HG02763 (cell line): ENCODE data around the gene GRPEL2.

Source experiments
- ATAC-seq: cut with Tn5 transposase; IDR thresholded peaks from one replicate; pipeline ENCODE4 v1.9.1; 2021; ENCODE audit warnings: mild to moderate bottlenecking, moderate library complexity; ENCODE audit not compliant: unreplicated experiment

Gene GRPEL2

DNA sequence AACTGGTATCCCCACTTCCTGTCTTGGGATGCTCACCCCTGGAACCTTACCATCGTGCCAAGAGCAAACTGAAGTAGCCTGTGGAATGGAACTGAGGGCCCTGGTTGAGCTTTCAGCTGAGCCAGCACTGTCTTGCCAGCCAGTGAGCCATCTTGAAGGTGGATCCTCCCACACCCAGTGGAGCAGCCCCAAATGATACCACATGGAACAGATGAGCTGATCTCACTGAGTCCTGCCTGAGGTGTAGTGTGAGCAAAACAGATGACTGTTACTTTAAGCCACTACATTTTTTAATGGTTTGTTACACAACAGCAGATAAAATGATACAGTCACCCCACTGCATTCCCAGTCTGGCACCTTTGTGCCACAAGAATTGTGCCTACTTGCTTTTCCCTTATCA, 10.4 kb downstream of the GRPEL2 start:
- no peak for ATAC-seq

DNA sequence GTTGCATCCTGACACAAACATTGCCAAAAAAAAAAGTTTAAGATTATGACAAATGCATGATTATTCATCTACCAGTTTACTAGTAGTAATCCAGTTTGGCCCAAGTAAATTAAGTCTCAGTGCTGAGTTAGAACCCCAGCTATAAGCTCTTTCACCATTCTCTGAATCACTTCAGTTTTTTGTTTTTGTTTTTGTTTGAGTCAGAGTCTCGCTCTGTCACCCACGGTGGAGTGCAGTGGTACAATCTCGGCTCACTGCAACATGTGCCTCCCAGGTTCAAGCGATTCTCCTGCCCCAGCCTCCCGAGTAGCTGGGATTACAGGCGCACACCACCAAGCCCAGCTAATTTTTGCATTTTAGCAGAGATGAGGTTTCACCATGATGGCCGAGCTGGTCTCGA, 11.1 kb downstream of the GRPEL2 start:
- no peak for ATAC-seq

DNA sequence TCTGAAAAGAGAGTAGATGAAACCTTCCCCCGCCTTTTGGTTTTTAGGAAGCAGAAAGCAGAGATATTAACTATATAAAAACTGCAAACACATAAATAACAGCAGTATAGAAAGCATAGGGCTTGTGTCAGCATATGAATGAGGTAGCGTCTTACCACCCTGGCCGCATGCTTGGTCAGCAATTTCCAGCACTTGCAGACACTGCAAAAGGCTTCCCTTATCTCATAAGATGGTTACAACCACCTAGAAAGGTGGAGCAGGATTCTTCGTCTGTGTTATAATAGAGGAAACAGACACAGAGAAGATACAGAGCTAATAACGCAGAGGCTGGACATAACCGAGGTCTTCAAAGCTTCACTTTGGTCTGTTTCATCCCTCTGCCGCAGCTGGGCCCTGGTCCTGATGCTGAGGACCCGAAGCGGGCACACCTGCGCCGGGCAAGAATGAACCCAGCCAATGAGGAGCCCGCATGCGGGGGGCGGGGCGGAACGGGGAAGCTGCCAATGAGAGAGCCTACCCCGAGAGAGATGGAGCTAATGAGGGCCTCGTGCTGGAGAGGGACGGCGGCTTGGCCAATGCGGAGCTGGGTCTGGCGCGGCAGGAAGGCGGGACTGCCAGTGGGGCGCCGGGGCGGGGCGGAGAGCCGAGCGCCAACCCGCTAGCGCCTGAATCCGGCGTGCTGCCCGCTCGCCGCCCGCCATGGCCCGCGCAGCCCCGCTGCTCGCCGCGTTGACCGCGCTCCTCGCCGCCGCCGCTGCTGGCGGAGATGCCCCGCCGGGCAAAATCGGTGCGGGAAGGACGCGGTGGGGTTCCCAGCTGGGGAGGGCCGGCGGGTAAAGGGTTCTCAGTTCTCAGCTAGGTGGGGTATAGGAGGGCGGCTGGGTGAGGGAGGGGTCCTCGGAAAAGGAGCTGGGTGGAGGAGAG, 12.3 kb downstream of the GRPEL2 start, which contains the start of gene PCYOX1L:
Gene PCYOX1L, plus strand, starts transcription at position 677 of the 924 bp plus-strand sequence. Its CDS starts 23 bp downstream, at position 700.
- ATAC-seq, result peak; percentile 99

DNA sequence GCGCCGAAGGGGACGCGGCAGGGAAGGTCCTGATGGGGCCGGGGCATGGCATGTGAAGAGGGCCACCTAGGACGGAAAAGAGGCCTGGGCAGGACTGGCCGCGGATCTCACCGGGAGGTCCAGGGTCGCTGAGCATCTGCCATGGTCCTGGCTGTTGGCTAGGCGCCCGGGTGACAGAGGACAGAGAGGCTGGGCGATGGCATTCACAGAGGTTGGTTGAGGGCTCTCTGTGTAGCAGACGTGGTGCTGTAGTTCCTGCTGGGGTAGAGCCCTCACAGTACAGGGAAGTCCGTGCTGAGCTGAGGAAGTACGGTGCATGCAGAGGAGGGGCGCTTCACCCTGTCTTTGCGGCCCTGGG, 13.0 kb downstream of the GRPEL2 start:
- peak; percentile 4 for ATAC-seq

DNA sequence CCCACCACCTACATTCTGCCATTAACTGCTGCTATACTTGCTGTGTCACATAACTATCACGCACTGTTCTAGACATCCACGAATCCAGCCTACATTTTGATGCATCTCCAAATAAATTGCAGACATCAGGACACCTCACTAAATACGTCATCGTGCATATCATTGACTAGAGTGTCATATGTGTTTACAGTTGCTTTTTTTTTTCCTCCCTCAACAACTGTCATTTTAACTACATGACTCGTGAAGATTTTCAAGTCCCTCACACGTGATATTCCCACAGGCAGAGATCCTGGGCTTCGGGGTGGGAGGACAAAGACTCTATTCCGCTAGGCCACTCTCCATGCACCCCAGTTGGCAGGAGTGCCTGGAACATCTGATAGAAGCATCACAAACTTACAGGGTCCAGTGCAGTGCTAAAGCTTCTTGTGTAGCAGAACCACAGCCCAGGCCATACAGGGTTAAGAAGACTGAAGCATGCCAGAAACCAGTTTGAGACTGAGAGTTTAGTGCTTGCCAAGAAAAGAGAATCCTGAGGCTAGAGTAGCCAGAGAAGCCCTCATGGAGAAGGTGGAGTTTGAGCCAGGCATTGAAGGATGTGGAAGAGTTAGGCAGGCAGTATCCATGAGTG, 13.7 kb downstream of the GRPEL2 start:
- ATAC-seq, result no peak

DNA sequence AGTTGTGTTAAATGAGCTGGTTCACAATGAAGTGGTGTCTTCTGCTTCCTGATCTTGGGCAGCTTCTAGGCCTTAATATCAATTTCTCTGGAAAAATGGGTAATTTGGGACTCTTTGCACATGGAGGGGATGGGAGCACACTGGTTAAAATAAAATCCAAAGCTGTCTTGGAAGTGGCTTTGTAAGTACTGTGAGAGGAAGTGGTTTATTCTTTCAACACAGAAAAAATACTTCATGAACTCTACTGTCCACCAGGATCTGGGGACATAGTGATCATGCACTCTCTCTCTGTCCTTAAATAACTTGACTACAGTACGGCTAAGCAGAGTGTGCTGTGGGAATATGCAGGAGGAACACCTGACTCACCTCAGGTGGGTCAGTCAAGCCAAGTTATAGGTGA, 15.0 kb downstream of the GRPEL2 start:
- ATAC-seq, result no peak

DNA sequence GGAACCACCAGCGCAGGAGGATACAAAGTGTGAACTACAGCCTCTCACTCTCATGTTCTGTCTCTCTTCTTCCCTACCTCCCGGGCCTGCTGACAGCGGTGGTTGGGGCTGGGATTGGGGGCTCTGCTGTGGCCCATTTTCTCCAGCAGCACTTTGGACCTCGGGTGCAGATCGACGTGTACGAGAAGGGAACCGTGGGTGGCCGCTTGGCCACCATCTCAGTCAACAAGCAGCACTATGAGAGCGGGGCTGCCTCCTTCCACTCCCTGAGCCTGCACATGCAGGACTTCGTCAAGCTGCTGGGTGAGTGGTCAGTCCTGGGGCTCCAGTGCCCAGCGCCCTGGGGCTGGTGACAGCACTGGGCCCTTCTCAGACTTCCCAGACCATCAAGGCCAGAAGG, 17.2 kb downstream of the GRPEL2 start:
- ATAC-seq, result no peak

DNA sequence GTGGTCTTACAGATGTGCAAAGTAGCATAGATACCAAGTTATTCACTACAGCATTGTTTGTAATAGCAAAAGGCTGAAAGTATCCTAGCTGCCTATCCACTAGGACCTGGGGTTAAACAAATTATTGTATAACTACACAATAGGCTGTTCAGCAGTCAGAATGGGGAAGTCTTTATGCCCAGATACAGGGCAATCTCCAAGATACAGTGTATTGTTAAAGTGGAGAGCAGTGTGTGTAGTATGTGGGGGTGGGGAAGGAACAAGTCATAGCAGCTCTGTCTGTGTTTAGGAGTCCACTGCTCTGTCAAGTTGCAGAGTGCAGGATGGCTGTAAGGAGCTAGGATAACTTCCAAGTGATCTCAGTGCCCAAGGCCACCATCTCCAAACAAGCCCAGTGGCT, 18.1 kb downstream of the GRPEL2 start:
- ATAC-seq, result no peak

DNA sequence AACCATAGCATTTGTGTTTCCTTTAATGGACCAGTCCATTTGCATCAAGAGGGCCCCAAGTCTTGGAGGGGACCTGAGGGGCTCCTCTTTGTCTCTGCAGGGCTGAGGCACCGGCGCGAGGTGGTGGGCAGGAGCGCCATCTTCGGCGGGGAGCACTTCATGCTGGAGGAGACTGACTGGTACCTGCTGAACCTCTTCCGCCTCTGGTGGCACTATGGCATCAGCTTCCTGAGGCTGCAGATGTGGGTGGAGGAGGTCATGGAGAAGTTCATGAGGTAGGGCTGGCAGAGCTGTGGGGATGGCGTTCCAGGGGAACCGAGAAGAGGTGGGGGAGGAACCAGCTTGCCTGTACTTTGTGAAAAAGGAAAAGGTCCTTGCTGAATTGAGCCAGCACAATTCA, 18.6 kb downstream of the GRPEL2 start:
- no peak for ATAC-seq

DNA sequence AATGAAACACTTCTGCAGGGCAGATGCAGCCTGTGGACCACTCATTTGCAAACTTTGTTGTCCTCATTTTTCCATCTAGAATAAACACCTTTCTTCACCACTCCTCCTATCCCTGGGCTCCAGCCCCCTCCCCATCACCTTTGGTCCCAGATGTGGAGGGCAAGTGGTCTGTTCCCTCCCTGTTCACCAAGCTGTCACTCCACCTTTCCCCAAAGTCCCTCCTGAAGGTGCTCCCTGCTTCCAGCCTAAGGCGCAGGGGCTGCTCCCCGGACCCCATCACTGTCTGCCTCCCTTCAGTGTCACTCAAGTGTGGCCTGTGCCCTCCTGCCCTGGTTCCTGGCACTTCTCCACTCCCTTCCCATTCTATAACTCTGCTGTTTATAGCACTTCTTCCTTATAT, 19.4 kb downstream of the GRPEL2 start:
- ATAC-seq, result no peak

DNA sequence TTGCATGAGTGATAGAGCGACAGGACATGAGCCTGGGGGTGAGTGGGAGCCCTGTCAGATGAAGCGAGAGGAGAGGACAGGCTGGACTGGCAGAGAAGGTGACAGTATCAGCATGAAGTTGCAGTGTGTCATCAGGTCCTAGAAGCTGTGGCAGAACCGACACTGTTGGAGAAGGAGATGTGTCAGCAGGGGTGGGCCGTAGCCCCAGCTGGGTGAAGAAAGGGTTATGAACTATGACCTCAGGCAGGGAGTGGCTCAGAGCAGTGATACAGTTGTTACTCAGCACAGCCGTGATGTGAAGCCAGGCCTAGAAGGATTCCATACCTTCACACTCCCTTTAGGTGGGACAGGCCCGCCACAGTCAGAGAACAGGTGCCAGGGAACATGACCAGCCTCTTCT, 20.1 kb downstream of the GRPEL2 start:
- ATAC-seq, result no peak

DNA sequence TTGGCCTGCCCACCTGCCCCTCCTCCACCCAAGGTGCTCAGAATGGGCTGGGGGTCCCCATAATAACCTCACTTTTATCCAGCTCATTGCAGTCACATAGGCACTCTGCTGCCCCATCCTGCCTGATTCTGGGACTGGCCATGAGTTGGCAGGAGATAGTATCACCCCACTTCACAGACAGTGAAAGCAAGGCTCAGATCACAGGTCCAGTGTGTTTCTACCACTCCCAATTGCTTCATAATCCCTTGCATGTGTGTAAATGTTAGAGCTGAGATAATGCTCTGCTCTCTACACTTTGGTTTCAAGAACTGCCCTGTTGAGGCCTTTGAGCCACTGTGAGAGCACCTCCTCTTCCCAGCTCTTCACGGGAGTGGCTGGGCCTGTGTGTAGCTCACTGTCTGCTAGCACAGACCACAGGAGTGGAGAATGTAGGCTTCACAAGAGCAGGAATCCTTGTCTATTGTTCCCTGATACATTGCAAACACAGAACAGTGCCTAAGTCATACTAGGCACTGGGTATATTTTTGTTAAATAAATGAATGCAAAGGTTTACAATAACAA, 20.9 kb downstream of the GRPEL2 start:
- ATAC-seq, result no peak

DNA sequence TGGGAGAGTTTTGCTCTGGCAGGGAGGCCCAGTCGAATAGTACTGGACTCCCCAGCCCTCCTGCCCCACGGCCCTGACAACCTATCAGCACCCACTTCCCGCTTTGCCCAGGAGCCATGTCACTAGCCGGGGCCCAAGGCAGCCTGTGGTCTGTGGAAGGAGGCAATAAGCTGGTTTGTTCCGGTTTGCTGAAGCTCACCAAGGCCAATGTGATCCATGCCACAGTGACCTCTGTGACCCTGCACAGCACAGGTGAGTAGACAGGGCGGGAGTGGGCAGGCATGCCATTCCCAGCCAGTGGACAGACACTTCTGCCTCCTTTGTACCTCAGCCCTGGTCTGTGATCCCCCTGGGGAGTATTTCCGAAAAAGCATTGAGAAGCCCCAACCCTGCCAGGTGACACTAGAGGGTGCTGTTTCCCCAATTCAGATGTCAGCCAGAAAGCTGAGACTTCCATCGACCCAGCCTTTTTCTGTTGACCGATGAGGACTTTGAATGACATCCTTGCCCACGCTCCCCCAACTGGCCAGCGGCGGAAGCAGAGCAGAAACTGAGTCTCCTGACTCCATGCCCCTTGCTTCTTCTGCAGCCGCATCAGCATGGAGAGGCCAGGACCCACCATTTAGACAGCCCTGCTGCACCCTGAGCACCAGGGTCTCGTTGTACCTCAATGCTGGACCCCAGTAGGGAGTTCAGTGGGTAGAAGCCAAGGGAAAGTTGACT, 22.1 kb downstream of the GRPEL2 start:
- peak; percentile 61 for ATAC-seq

DNA sequence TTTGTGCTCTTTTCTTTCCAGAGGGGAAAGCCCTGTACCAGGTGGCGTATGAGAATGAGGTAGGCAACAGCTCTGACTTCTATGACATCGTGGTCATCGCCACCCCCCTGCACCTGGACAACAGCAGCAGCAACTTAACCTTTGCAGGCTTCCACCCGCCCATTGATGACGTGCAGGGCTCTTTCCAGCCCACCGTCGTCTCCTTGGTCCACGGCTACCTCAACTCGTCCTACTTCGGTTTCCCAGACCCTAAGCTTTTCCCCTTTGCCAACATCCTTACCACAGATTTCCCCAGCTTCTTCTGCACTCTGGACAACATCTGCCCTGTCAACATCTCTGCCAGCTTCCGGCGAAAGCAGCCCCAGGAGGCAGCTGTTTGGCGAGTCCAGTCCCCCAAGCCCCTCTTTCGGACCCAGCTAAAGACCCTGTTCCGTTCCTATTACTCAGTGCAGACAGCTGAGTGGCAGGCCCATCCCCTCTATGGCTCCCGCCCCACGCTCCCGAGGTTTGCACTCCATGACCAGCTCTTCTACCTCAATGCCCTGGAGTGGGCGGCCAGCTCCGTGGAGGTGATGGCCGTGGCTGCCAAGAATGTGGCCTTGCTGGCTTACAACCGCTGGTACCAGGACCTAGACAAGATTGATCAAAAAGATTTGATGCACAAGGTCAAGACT, 22.8 kb downstream of the GRPEL2 start:
- no peak for ATAC-seq

DNA sequence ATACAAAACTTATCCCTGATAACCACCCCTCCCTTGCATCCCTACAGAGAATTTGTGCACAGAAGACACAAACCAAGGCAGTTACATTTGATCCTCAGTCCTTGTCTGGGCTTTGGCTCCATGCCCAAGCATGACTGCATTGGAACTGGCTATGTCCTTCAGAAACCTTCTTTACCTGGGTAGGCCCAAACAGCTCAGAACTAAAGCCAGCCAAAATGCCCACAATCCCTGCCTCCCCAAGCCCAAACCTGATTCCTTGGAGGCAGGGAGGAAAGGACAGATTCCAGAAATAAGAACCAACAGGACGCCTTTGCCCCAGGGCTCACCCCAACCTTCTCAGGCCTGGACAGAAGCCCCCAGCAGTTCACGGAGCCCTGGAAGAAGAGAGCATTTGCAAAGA, 25.6 kb downstream of the GRPEL2 start:
- no peak for ATAC-seq

DNA sequence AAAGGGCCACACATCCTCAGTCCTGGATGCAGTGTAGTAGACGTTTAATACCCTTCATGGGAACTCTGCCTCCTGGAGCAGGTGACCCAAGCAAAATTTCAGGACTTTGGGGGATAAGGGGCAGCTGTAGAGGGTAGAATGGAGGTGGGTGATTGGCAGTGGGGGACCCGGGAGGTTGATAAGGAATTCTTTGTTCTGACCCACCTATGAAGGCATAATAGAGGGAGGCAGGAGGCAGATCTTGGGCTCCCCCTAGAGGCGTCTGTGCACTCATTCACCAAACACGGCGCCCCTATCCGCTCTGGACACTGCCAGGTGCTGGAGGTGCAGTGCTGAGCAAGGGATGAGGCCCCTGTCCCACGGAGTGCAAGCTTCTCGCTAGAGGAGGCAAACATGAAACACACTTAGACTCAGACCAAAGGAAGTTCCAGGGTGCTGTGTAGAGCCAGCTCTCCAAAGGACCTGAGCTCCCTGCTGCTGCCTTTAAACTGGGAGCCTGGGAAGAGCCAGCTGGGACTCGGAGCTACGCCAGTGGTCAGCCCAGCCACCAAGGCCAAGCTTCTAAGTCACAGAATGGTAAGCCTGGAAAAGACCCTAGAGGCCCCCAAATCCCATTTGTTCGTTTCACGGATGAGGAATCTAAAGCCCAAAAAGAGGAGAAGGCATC, 26.1 kb downstream of the GRPEL2 start:
- peak; percentile 69 for ATAC-seq

DNA sequence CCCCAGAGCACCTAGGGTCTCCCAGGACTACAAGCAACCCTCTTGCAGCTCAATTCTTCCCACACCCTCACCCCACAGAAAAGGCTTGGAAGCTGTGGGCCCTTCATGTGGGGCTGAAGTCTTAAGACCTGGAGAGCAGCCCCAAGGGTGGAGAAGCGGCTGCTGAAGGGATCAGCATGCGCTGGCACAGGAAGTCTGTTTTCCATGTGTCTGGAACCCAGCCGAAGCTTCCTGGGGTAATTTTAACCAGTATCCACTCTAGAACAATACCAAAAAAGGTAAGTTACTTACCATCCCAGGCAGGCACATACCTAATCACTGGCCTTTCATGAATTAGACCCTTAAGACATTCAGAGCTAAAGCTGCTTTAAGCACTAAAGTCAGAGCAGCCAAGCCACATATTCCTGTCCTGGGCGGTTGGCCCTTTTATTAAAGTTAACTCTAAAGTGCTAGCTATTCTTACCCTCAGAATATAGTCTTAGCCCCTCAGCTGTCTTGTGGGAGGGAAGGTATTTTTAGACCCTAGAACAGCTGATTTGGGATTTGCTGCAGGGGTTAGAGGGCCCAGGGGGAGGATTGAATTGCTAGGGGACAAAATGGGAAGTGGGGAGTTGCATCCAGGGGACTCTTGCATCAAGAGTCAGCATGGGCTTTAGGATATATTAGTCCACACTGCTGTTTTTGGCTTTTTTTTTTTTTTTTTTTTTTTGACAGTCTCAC, 26.9 kb downstream of the GRPEL2 start:
- no peak for ATAC-seq

DNA sequence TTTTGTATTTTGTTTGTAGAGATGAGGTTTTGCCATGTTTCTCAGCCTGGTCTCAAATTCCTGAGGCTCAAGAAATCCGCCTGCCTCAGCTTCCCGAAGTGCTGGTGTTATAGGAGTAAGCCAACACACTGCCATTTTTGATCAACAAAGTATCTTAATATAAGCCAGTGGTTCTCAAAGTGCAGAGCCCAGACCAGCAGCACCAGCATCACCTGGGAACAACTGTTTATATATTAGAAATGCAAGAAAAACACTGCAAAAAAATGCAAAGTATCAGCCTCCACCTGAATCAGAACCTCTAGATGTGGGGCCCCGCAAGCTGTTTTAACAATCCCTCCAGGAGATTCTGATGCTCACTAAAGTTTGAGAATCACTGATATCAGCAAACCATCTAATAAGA, 27.6 kb downstream of the GRPEL2 start:
- no peak for ATAC-seq

DNA sequence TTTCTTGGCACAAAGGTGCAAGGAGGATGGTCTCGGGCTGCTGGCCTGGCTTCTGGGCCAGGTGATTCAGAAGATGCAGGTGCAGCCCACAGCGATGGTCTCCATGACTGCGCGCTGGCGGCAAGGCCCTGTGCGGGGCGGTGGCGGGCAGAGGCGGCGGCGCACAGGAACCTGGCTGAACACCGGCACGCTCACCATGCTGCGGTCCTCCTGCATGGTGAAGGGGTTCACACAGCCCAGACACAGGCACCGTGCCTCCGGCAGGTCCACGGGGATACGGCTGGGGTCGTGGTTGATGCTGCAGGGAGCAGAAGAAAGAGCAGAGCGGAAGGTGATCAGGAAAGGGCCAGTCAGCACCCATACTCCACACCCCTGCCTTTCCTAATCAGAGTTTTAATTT, 29.0 kb downstream of the GRPEL2 start:
- no peak for ATAC-seq

DNA sequence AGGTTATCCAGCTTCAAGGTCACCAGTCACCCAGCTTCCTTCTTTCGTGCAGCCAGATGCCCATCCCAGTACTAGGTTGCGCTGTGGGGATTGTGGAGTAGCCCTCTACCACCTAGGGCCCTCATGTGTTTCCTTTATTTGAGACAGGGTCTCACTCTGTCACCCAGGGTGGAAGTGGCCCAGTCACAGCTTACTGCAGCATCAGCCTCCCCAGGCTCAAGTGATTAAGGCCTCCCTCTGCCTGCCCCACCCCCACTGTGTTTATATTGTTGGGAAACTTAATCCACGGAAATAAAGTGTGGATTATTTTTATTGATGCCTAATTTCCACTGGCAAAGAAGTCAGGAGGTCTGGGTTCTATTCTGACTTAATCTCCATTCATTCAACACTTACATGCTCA, 29.5 kb downstream of the GRPEL2 start:
- ATAC-seq, result no peak
